Kidney (tissue), 14 donors: Measurements from ENCODE around the gene VPS4B. TPM values are rescaled to one million over a fixed set of nuclear protein-coding genes. Genes with fewer than 3 reads are reported as not detected.

Source experiments
- DNase-seq, 5 donors: peaks; one replicate each; pipeline ENCODE4 v3.0.0-alpha.2; 2013 to 2020
- FAIRE-seq: peaks from 2 replicates; lab custom pipeline; 2012; peaks lifted over from hg19 to GRCh38; lab: Jason Lieb, UNC
- H3K27ac ChIP-seq, 2 donors: one replicate each; pipeline ENCODE4 v1.7.0; 2013; ENCODE audit warnings: low read depth in 2 of 2, low read length in 2 of 2, inconsistent platforms in 1 of 2
- H3K27me3 ChIP-seq: one replicate; pipeline ENCODE4 v1.7.1; 2013; ENCODE audit warnings: low read length, inconsistent platforms; ENCODE audit not compliant: control insufficient read depth, insufficient read depth
- H3K36me3 ChIP-seq, 3 donors: one replicate each; pipeline versions ENCODE4 v1.7.0 to v1.7.1; 2013; ENCODE audit warnings: low read length in 3 of 3, control low read depth in 1 of 3, inconsistent platforms in 1 of 3; ENCODE audit not compliant: insufficient read depth in 3 of 3, control insufficient read depth in 2 of 3
- H3K4me1 ChIP-seq, 3 donors: one replicate each; pipeline versions ENCODE4 v1.7.0 to v1.7.1; 2013; ENCODE audit warnings: low read length in 3 of 3, inconsistent platforms in 1 of 3, low read depth in 1 of 3; ENCODE audit not compliant: control insufficient read depth in 2 of 3, insufficient read depth in 2 of 3
- H3K4me3 ChIP-seq, 3 donors: one replicate each; pipeline versions ENCODE4 v1.7.0 to v1.8.1; 2013; ENCODE audit warnings: low read length in 3 of 3, control low read depth in 1 of 3, inconsistent platforms in 1 of 3
- H3K9ac ChIP-seq, 3 donors: one replicate each; pipeline versions ENCODE4 v1.7.0 to v1.7.1; 2013; ENCODE audit warnings: low read length in 3 of 3, control low read depth in 1 of 3, inconsistent platforms in 1 of 3
- H3K9me3 ChIP-seq, 3 donors: one replicate each; pipeline versions ENCODE4 v1.7.0 to v1.7.1; 2013; ENCODE audit warnings: low read length in 3 of 3, control low read depth in 1 of 3, inconsistent platforms in 1 of 3; ENCODE audit not compliant: control insufficient read depth in 2 of 3, insufficient read depth in 1 of 3
- intact Hi-C: fragments of 100-400 bp; cut with DNase I; formaldehyde crosslinking; loops from one replicate; pipeline ENCODE4 v1.11.1; 2022
- polyA plus RNA-seq: library from polyadenylated mRNA; stranded (reverse); fragments of 350-450 nt; fragmentation: Illumina TruSeq; extraction: RNeasy Lipid Tissue Mini Kit (QIAGEN cat#74804); gene quantifications from one replicate; pipeline ENCODE4 v1.2.3, GENCODE V29; 2014; ENCODE audit warnings: low read depth, low replicate concordance; ENCODE audit not compliant: insufficient read depth
- total RNA-seq: library from RNA; stranded (reverse); fragmentation: NEBNext Ultra II Directional; extraction: Animal tissue kit (Norgen Biotek cat#: 25700); gene quantifications from one replicate; pipeline ENCODE4 v1.2.1, GENCODE V29; 2021
- TF ChIP-seq, protein P1 (sequence below): IDR thresholded peaks from 3 replicates; pipeline ENCODE4 v1.5.1; 2012; ENCODE audit warnings: mild to moderate bottlenecking, moderate library complexity, borderline replicate concordance; ENCODE audit not compliant: insufficient read depth; ENCODE audit errors: extremely low read depth
- donor health status: control.
- donor health status: control.
- donor health status: control.
- donor health status: control.
- donor health status: control.
- donor health status: DM: yes; HTN: yes; CAD: no.
- donor health status: Normal renal cell carcinoma (clear cell type).

Gene VPS4B
- total and polyA plus RNA-seq, 2 donors from 2014 or later = 15.7 to 63.7 TPM

DNA sequence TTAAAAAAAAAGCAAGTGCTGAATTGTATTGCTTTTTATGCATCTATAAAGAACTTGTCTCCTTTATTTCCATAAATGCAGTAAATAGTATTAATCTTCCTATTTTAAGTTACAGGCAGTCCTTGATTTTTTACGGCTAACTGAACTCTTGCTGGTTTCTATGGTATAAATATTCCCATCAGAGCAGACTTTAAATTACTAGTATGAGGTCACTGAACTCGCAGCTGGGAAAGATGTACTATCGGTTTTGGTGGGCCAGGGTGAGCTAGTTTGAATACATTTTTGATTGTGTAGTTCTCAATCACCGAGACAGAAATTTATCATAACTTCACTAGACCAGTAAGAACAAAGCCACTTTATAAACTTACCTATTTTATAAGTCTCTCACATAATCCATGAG, 34.4 kb downstream of the VPS4B start:
- intact Hi-C loops = no loop called here
- Histone ChIP-seq H3K27me3 (no peaks in the 10 kb centered on the region), H3K27ac (no peak overlapping the region), H3K4me3 (no peak overlapping the region), H3K9me3 (no peaks in the 10 kb centered on the region), H3K9ac (no peak overlapping the region), H3K36me3 (peaks cover 0 to 18% (median 2%) of the 10 kb centered on the region in 3 donors), H3K4me1 (no peaks in the 10 kb centered on the region)
- FAIRE-seq (no peak), DNase-seq (no peak)
- TF ChIP-seq, protein P1, sequence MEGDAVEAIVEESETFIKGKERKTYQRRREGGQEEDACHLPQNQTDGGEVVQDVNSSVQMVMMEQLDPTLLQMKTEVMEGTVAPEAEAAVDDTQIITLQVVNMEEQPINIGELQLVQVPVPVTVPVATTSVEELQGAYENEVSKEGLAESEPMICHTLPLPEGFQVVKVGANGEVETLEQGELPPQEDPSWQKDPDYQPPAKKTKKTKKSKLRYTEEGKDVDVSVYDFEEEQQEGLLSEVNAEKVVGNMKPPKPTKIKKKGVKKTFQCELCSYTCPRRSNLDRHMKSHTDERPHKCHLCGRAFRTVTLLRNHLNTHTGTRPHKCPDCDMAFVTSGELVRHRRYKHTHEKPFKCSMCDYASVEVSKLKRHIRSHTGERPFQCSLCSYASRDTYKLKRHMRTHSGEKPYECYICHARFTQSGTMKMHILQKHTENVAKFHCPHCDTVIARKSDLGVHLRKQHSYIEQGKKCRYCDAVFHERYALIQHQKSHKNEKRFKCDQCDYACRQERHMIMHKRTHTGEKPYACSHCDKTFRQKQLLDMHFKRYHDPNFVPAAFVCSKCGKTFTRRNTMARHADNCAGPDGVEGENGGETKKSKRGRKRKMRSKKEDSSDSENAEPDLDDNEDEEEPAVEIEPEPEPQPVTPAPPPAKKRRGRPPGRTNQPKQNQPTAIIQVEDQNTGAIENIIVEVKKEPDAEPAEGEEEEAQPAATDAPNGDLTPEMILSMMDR = no peak

DNA sequence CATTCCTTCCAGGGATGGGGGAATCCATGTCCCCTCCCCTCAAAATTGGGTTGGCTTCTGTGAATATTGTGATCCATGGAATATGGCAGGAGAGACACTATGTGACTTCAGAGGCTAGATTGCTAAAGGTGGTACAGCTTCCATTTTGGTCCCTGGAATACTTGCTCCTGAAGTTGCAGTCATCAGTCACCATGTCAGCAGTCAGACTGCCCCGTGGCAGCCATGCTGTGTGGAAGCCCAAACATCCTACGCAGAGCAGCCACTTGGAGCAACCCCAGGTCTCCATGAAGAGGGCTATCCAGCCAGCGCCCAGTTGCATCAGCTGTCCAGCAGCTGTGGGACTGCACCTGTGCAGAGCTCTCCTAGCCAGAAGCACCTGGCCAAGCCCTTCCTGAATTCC, 39.4 kb downstream of the VPS4B start:
- H3K27ac ChIP-seq = no peak overlapping the region
- no peaks in the 10 kb centered on the region for H3K9me3 ChIP-seq
- no peak overlapping the region for H3K9ac ChIP-seq
- intact Hi-C loops = no loop called here
- FAIRE-seq (no peak), DNase-seq (no peak)
- no peaks in the 10 kb centered on the region for H3K4me1 ChIP-seq
- no peaks in the 10 kb centered on the region for H3K36me3 ChIP-seq
- H3K27me3 ChIP-seq = no peaks in the 10 kb centered on the region
- TF ChIP-seq, protein P1 = no peak
- no peak overlapping the region for H3K4me3 ChIP-seq

DNA sequence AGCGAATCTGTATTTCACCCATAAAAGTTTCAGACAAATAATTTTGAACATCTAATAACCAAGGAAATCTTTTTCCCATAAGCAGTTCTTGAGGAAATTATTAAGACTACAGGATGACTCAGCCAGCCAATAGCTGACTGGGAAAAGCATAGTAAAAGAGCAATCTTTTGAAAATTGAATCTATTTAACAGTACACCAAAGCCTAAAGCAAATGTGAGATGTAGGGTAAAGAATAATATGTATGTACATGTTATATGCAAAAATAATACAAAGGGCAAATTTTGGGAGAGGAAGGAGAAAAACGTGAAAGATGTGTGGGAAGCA, 42.7 kb downstream of the VPS4B start:
- no peak overlapping the region for H3K4me3 ChIP-seq
- H3K4me1 ChIP-seq = no peaks in the 10 kb centered on the region
- DNase-seq = no peak
- H3K27me3 ChIP-seq = no peaks in the 10 kb centered on the region
- intact Hi-C loops = no loop called here
- H3K27ac ChIP-seq = no peak overlapping the region
- H3K36me3 ChIP-seq = no peaks in the 10 kb centered on the region
- H3K9me3 ChIP-seq = peaks cover 0 to 3% (median 0%) of the 10 kb centered on the region in 3 donors
- no peak for FAIRE-seq
- TF ChIP-seq, protein P1 = no peak
- no peak overlapping the region for H3K9ac ChIP-seq
